A549 (cell line): ENCODE measurements around the gene RNF40. TPM values are rescaled to one million over a fixed set of nuclear protein-coding genes. Genes with fewer than 3 reads are reported as not detected.

Experiments used
- ATAC-seq, 2 experiments: fragments of 200-7000 bp in 1 of 2; fragments of >200 bp in 1 of 2; cut with Nextera tagmentation in 1 of 2; cut with Tn5 transposase in 1 of 2; 3 replicates each; pipeline versions ENCODE4 v1.8.0 to v1.9.1; 2018 to 2020; ENCODE audit warnings: mild to moderate bottlenecking in 1 of 2, moderate library complexity in 1 of 2
- CTCF ChIA-PET: fragments of 300-600 bp; sonication (Branson Sonifier 250); formaldehyde crosslinking; extraction: SDS; loops from one replicate; lab custom pipeline; 2021; ENCODE audit warnings: antibody characterized with exemption, inconsistent platforms; lab: Yijun Ruan, JAX
- POLR2A ChIA-PET: fragments of 350-600 bp; formaldehyde crosslinking; extraction: SDS; loops from one replicate; lab custom pipeline; 2021; ENCODE audit warnings: antibody characterized with exemption, inconsistent platforms; lab: Yijun Ruan, JAX
- DNase-seq, 2 experiments: peaks; one replicate each; pipeline versions ENCODE4 v3.0.0 to v3.0.0-alpha.2; 2011 to 2016; ENCODE audit warnings: low read depth in 1 of 2, low spot score in 1 of 2
- FAIRE-seq: peaks from 2 replicates; lab custom pipeline; 2011; peaks lifted over from hg19 to GRCh38; lab: Jason Lieb, UNC
- H3K27ac ChIP-seq, 2 experiments: fragments of >200 bp; sonication (Bioruptor Twin); formaldehyde crosslinking; 3 replicates each; pipeline ENCODE4 v1.5.1; 2016 to 2017
- H3K4me1 ChIP-seq: fragments of >200 bp; sonication (Bioruptor Twin); formaldehyde crosslinking; 3 replicates; pipeline ENCODE4 v1.6.1; 2016
- H3K4me2 ChIP-seq: fragments of >200 bp; sonication (Bioruptor Twin); formaldehyde crosslinking; 3 replicates; pipeline ENCODE4 v1.6.1; 2016
- H3K4me3 ChIP-seq: fragments of >200 bp; sonication (Bioruptor Twin); formaldehyde crosslinking; 3 replicates; pipeline ENCODE4 v1.5.1; 2016
- H3K9me3 ChIP-seq: fragments of >200 bp; sonication (Bioruptor Twin); formaldehyde crosslinking; 3 replicates; pipeline ENCODE4 v1.6.1; 2016
- BHLHE40 ChIP-seq: IDR thresholded peaks from 2 replicates; pipeline ENCODE4 v1.6.1; 2012; ENCODE audit warnings: low read depth, low read length, inconsistent platforms
- CBX8 ChIP-seq: fragments of 200-600 bp; sonication (generic); IDR thresholded peaks from 2 replicates; pipeline ENCODE4 v1.6.1; 2016
- CEBPB ChIP-seq, 2 experiments: fragments of >200 bp in 1 of 2; sonication (Bioruptor Twin) in 1 of 2; formaldehyde crosslinking in 1 of 2; IDR thresholded peaks; 2 replicates each; pipeline ENCODE4 v1.6.1; 2012 to 2016
- EP300 ChIP-seq, 2 experiments: fragments of >200 bp; sonication (Bioruptor Twin); formaldehyde crosslinking; IDR thresholded peaks; 2 replicates in 1 of 2; 3 replicates in 1 of 2; pipeline ENCODE4 v1.6.1; 2016 to 2017
- ESRRA ChIP-seq: fragments of 150-350 bp; IDR thresholded peaks from 2 replicates; pipeline ENCODE4 v1.6.1; 2014; ENCODE audit warnings: mild to moderate bottlenecking, low read length, borderline replicate concordance
- FOSL2 ChIP-seq, 2 experiments: fragments of 450-650 bp in 1 of 2; fragments of >200 bp in 1 of 2; sonication (Bioruptor Twin) in 1 of 2; formaldehyde crosslinking; IDR thresholded peaks; 2 replicates each; pipeline versions ENCODE4 v1.5.0 to v1.6.1; 2016 to 2020; ENCODE audit warnings: mild to moderate bottlenecking in 1 of 2, moderate library complexity in 1 of 2
- JUNB ChIP-seq: fragments of >200 bp; sonication (Bioruptor Twin); formaldehyde crosslinking; IDR thresholded peaks from 2 replicates; pipeline ENCODE4 v1.6.1; 2016
- KDM1A ChIP-seq: fragments of 200-600 bp; sonication (generic); IDR thresholded peaks from 2 replicates; pipeline ENCODE4 v1.6.1; 2016; ENCODE audit warnings: low read depth, mild to moderate bottlenecking
- MAFK ChIP-seq: fragments of 450-650 bp; IDR thresholded peaks from 2 replicates; pipeline ENCODE4 v1.6.1; 2014; ENCODE audit not compliant: partially characterized antibody
- NPAS2 ChIP-seq: fragments of 250-450 bp; sonication (Bioruptor Pico); IDR thresholded peaks from 2 replicates; pipeline ENCODE4 v1.8.0; 2022; ENCODE audit warnings: mild to moderate bottlenecking, moderate library complexity, borderline replicate concordance
- POLR2A ChIP-seq: IDR thresholded peaks from 2 replicates; pipeline ENCODE4 v1.6.1; 2012; ENCODE audit warnings: mild to moderate bottlenecking, low read length
- POLR2AphosphoS2 ChIP-seq: conservative IDR thresholded peaks from 2 replicates; pipeline ENCODE4 v1.6.1; 2012; ENCODE audit warnings: low read length, improper control_type of control experiment, inconsistent platforms
- whole genome bisulfite sequencing: methylation state at CpG from one replicate; pipeline ENCODE4 v1.1.6; 2017; ENCODE audit errors: missing lambda C conversion rate; 5-methylcytosine and 5-hydroxymethylcytosine counted together
- polyA plus RNA-seq, 4 experiments: library from polyadenylated mRNA; depleted of rRNA in 3 of 4; stranded (reverse); fragments of >200 nt; fragmentation: RNase III in 1 of 4; extraction: RNeasy Plus Mini Kit Qiagen cat#74134 plus additional on column Dnase treatment in 1 of 4; gene quantifications; 2 replicates in 3 of 4; 3 replicates in 1 of 4; pipeline ENCODE4 v1.2.3, GENCODE V29; 2011 to 2017
- TF ChIP-seq, protein P1 (sequence below): fragments of >200 bp; sonication (Bioruptor Twin); formaldehyde crosslinking; IDR thresholded peaks from 3 replicates; pipeline ENCODE4 v1.5.1; 2016
- TF ChIP-seq, protein P2 (sequence below): fragments of 250-450 bp; sonication (Bioruptor Pico); IDR thresholded peaks from 2 replicates; pipeline ENCODE4 v1.5.0; 2020; ENCODE audit warnings: low read depth, mild to moderate bottlenecking, moderate library complexity
- TF ChIP-seq, protein P3 (sequence below): fragments of 450-650 bp; IDR thresholded peaks from 2 replicates; pipeline ENCODE4 v1.6.1; 2014; ENCODE audit warnings: antibody characterized with exemption
- TF ChIP-seq, protein P4 (sequence below): IDR thresholded peaks from 2 replicates; pipeline ENCODE4 v1.6.1; 2012; ENCODE audit warnings: low read depth, borderline replicate concordance
- TF ChIP-seq, protein P5 (sequence below): fragments of 150-350 bp; IDR thresholded peaks from 2 replicates; pipeline ENCODE4 v1.6.1; 2014; ENCODE audit warnings: low read depth, mild to moderate bottlenecking, low read length

The RNF40 gene
- polyA plus RNA-seq, 2 of the 4 experiments (the other 2 are of a cell fraction), result 66.1 to 69.9 TPM

DNA sequence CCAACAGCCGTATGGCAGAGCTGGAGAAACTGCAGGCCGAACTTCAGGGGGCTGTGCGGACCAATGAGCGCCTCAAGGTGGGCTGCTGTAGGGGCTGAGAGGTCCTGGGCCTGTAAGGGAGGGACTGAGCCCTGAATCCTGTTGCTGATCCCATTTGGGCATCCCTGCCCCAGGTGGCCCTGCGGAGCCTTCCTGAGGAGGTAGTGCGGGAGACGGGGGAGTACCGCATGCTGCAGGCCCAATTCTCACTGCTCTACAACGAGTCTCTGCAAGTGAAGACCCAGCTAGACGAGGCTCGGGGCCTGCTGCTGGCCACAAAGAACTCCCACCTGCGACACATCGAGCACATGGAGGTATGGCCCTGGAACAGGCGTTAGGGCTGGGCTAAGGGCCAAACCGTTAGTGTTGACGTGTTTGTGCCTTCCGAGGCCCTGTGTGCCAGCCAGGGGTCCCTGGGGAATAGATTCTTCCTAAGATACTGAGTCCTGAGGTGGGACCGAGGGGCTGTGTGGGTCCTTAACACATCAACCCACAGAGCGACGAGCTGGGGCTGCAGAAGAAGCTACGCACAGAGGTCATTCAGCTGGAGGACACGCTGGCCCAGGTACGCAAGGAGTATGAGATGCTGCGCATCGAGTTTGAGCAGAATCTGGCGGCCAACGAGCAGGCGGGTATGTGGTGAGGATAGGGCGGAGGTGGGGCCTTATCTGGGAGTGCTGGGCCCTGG is 4.2 kb downstream of the RNF40 start:
- Histone ChIP-seq H3K4me1 (peaks cover 12% of the 10 kb centered on the region), H3K4me2 (no peak overlapping the region), H3K27ac (no peak overlapping the region), H3K9me3 (no peaks in the 10 kb centered on the region), H3K4me3 (no peak overlapping the region)
- ChIA-PET POLR2A (interaction anchor here (1.7 kb wide), 1 partner anchor 9 kb away, joined by 4 read pairs; no protein-coding TSS in a partner anchor), CTCF (interaction anchor here (1.5 to 4.9 kb wide), 3 partner anchors 8 to 136 kb away, joined by 3 to 18 read pairs (median 5); no protein-coding TSS in a partner anchor)
- ATAC-seq (no peak), DNase-seq (no peak), FAIRE-seq (no peak)
- 95% methylated on average over 28 of the region's 29 CpGs for WGBS
- TF ChIP-seq NPAS2 (CRISPR knock-in tag) (no peak), JUNB (no peak), EP300 (IDR thresholded peaks at IDR 0.05) (no peak)
- TF ChIP-seq, protein P1, sequence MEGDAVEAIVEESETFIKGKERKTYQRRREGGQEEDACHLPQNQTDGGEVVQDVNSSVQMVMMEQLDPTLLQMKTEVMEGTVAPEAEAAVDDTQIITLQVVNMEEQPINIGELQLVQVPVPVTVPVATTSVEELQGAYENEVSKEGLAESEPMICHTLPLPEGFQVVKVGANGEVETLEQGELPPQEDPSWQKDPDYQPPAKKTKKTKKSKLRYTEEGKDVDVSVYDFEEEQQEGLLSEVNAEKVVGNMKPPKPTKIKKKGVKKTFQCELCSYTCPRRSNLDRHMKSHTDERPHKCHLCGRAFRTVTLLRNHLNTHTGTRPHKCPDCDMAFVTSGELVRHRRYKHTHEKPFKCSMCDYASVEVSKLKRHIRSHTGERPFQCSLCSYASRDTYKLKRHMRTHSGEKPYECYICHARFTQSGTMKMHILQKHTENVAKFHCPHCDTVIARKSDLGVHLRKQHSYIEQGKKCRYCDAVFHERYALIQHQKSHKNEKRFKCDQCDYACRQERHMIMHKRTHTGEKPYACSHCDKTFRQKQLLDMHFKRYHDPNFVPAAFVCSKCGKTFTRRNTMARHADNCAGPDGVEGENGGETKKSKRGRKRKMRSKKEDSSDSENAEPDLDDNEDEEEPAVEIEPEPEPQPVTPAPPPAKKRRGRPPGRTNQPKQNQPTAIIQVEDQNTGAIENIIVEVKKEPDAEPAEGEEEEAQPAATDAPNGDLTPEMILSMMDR, result no peak

DNA sequence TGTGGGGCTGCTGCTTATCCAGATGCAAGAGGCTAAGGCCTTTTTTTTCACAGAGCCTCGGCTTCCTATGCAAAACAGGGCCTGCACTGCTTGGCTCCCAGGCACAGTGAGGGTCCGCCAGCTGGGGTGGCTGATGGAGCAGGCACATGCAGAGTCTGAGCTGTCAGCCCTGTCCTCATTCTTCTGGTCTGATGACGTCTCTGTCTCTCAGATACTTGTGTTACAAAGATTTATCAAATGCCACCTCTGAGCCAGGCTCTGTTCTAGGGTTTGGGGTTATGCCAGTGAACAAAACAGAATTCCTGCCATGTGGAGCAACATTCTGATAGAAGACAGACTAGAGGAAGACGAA is 4.8 kb downstream of the RNF40 start:
- ATAC-seq, result no peak
- no peak overlapping the region for H3K27ac ChIP-seq
- ChIA-PET POLR2A (interaction anchor here (1.7 kb wide), 1 partner anchor 8 kb away, joined by 4 read pairs; no protein-coding TSS in a partner anchor), CTCF (interaction anchor here (4.9 kb wide), 1 partner anchor 8 kb away, joined by 18 read pairs; no protein-coding TSS in a partner anchor)
- peaks cover 12% of the 10 kb centered on the region for H3K4me1 ChIP-seq
- no peak overlapping the region for H3K4me3 ChIP-seq
- TF ChIP-seq BHLHE40, result no peak
- TF ChIP-seq POLR2A, result no peak
- no peak overlapping the region for H3K4me2 ChIP-seq
- WGBS, result 86% methylated on average over 4 of the region's 4 CpGs
- no peaks in the 10 kb centered on the region for H3K9me3 ChIP-seq
- no peak for FAIRE-seq
- no peak for DNase-seq

DNA sequence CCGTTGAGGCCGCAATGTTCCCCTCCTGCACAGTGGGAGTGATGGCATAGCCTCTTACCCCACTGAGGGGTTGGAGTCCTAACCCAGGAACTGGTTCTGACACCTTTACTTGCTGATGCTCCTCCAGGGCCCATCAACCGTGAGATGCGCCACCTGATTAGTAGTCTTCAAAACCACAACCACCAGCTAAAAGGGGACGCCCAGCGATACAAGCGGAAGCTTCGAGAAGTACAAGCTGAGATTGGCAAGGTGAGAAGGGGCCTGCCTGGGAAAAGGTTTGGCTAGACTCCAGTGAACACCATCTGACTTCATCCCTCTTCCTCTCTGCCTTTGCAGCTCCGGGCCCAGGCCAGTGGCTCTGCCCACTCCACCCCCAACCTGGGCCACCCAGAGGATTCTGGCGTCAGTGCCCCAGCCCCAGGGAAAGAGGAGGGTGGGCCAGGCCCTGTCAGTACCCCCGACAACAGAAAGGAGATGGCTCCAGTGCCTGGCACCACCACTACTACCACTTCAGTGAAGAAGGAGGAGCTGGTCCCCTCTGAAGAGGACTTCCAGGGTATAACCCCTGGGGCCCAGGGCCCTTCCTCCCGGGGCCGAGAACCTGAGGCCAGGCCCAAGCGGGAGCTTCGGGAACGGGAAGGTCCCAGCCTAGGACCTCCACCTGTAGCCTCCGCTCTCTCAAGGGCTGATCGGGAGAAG is 5.8 kb downstream of the RNF40 start:
- Histone ChIP-seq H3K9me3 (no peaks in the 10 kb centered on the region), H3K4me2 (no peak overlapping the region), H3K4me1 (peaks cover 11% of the 10 kb centered on the region), H3K4me3 (no peak overlapping the region), H3K27ac (no peak overlapping the region)
- DNase-seq (no peak), ATAC-seq (no peak), FAIRE-seq (no peak)
- TF ChIP-seq, protein P2, sequence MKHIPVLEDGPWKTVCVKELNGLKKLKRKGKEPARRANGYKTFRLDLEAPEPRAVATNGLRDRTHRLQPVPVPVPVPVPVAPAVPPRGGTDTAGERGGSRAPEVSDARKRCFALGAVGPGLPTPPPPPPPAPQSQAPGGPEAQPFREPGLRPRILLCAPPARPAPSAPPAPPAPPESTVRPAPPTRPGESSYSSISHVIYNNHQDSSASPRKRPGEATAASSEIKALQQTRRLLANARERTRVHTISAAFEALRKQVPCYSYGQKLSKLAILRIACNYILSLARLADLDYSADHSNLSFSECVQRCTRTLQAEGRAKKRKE, result no peak
- no peak for TF ChIP-seq CBX8
- TF ChIP-seq FOSL2 (IDR thresholded peaks at IDR 0.05), result no peak
- no peak for TF ChIP-seq FOSL2 (CRISPR knock-in tag; IDR thresholded peaks at IDR 0.05)
- TF ChIP-seq POLR2AphosphoS2, result no peak
- no peak for TF ChIP-seq KDM1A
- TF ChIP-seq, protein P3, sequence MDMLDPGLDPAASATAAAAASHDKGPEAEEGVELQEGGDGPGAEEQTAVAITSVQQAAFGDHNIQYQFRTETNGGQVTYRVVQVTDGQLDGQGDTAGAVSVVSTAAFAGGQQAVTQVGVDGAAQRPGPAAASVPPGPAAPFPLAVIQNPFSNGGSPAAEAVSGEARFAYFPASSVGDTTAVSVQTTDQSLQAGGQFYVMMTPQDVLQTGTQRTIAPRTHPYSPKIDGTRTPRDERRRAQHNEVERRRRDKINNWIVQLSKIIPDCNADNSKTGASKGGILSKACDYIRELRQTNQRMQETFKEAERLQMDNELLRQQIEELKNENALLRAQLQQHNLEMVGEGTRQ, result no peak
- TF ChIP-seq, protein P4, sequence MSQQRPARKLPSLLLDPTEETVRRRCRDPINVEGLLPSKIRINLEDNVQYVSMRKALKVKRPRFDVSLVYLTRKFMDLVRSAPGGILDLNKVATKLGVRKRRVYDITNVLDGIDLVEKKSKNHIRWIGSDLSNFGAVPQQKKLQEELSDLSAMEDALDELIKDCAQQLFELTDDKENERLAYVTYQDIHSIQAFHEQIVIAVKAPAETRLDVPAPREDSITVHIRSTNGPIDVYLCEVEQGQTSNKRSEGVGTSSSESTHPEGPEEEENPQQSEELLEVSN, result no peak
- TF ChIP-seq MAFK, result no peak
- TF ChIP-seq, protein P5, sequence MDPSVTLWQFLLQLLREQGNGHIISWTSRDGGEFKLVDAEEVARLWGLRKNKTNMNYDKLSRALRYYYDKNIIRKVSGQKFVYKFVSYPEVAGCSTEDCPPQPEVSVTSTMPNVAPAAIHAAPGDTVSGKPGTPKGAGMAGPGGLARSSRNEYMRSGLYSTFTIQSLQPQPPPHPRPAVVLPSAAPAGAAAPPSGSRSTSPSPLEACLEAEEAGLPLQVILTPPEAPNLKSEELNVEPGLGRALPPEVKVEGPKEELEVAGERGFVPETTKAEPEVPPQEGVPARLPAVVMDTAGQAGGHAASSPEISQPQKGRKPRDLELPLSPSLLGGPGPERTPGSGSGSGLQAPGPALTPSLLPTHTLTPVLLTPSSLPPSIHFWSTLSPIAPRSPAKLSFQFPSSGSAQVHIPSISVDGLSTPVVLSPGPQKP, result no peak
- TF ChIP-seq CEBPB (IDR thresholded peaks at IDR 0.05), result no peak
- no peak for TF ChIP-seq ESRRA
- 95% methylated on average over 12 of the region's 18 CpGs for WGBS
- POLR2A ChIA-PET, result no interaction called here
- CTCF ChIA-PET, result interaction anchor here (0.6 to 2.0 kb wide), 3 partner anchors 17 to 174 kb away, joined by 3 to 8 read pairs (median 4); no protein-coding TSS in a partner anchor
